Progenitor cell of endocrine pancreas (in vitro differentiated cells): ENCODE results near the gene HDLBP. TPM values are rescaled to one million over a fixed set of nuclear protein-coding genes. Genes with fewer than 3 reads are reported as not detected.

ENCODE experiments used
- DNase-seq: peaks from one replicate; pipeline ENCODE4 v3.0.0; 2021; ENCODE audit warnings: low spot score; ENCODE audit not compliant: unreplicated experiment
- H3K27ac Mint-ChIP-seq: 2 replicates; pipeline ENCODE4 v1.8.0; 2021; ENCODE audit warnings: mild to moderate bottlenecking, moderate library complexity, mixed read lengths
- H3K27me3 Mint-ChIP-seq: 2 replicates; pipeline ENCODE4 v1.8.0; 2021; ENCODE audit warnings: mixed read lengths
- H3K36me3 Mint-ChIP-seq: 2 replicates; pipeline ENCODE4 v1.8.0; 2022; ENCODE audit warnings: mixed read lengths; ENCODE audit not compliant: insufficient read depth
- H3K4me1 Mint-ChIP-seq: 2 replicates; pipeline ENCODE4 v1.8.0; 2021; ENCODE audit warnings: low read depth, mixed read lengths
- H3K4me3 Mint-ChIP-seq: 2 replicates; pipeline ENCODE4 v1.8.0; 2021; ENCODE audit warnings: low read depth, mild to moderate bottlenecking, moderate library complexity, mixed read lengths
- H3K9me3 Mint-ChIP-seq: 2 replicates; pipeline ENCODE4 v1.8.0; 2021; ENCODE audit warnings: low read depth, mixed read lengths
- total RNA-seq: library from RNA; stranded (reverse); gene quantifications from 2 replicates; pipeline ENCODE4 v1.2.1, GENCODE V29; 2021
- TF ChIP-seq, protein P1 (sequence below): fragments of 200-600 bp; sonication (generic); IDR thresholded peaks from one replicate; pipeline ENCODE4 v1.5.0; 2021; ENCODE audit warnings: antibody characterized with exemption, mild to moderate bottlenecking; ENCODE audit not compliant: unreplicated experiment

Gene HDLBP
- total RNA-seq, 1 donor from 2014 or later, result 388 TPM

DNA sequence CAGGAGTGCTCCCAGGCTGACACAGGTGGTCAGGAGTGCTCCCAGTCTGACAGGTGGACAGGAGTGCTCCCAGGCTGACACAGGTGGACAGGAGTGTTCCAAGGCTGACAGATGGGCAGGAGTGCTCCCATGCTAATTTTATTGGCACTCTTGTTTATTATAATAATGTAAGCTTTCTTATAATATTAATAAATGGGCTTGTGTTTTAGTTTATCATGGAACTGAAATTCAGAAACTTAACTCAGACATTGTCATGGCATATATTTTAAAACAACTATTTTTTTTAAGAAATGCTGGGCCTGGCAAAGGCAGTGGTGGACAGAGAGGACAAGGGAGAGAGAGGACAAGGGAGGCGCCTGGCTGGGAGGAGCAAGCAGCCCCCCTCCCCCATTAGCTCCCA, 108.3 kb downstream of the HDLBP start:
- Mint-ChIP-seq H3K27me3 (peaks cover 5% of the 10 kb centered on the region), H3K4me1 (no peaks in the 10 kb centered on the region), H3K36me3 (no peaks in the 10 kb centered on the region), H3K9me3 (no peaks in the 10 kb centered on the region), H3K27ac (no peak overlapping the region), H3K4me3 (no peak overlapping the region)
- no peak for DNase-seq
- TF ChIP-seq, protein P1, sequence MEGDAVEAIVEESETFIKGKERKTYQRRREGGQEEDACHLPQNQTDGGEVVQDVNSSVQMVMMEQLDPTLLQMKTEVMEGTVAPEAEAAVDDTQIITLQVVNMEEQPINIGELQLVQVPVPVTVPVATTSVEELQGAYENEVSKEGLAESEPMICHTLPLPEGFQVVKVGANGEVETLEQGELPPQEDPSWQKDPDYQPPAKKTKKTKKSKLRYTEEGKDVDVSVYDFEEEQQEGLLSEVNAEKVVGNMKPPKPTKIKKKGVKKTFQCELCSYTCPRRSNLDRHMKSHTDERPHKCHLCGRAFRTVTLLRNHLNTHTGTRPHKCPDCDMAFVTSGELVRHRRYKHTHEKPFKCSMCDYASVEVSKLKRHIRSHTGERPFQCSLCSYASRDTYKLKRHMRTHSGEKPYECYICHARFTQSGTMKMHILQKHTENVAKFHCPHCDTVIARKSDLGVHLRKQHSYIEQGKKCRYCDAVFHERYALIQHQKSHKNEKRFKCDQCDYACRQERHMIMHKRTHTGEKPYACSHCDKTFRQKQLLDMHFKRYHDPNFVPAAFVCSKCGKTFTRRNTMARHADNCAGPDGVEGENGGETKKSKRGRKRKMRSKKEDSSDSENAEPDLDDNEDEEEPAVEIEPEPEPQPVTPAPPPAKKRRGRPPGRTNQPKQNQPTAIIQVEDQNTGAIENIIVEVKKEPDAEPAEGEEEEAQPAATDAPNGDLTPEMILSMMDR, result no peak

DNA sequence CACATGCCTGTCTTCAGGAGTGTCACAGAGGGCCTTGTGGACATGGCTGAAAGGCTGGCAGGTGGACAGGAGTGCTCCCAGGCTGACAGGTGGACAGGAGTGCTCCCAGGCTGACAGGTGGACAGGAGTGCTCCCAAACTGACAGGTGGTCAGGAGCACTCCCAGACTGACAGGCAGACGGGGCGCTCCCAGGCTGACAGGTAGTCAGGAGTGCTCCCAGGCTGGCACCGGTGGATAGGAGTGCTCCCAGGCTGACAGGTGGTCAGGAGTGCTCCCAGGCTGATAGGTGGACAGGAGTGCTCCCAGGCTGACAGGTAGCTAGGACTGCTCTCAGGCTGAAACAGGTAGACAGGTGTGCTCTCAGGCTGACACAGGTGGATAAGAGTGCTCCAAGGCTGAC, 110.4 kb downstream of the HDLBP start:
- Mint-ChIP-seq H3K9me3 (no peaks in the 10 kb centered on the region), H3K27me3 (no peaks in the 10 kb centered on the region), H3K36me3 (no peaks in the 10 kb centered on the region), H3K4me3 (no peak overlapping the region), H3K27ac (no peak overlapping the region), H3K4me1 (no peaks in the 10 kb centered on the region)
- TF ChIP-seq, protein P1, result no peak
- no peak for DNase-seq

DNA sequence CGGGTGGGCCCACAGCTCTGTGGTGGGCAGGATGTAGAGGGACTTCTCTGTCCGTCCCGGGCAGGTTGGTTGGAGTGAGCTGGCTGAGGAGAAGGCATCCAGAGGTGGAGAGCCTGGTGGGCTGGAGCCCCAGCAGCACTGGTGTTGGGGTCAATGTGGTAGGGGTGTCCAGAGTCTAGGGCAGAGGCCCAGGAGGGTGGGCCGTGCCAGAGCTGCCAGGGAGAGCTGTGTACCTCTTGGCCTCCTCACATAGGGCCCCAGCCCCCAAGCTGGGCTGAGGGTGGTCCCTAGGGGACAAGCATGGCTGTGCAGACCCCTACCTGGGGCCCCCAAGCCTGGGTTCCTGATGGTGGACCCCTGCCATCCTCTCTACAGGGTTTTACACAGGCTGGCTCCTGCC, 111.0 kb downstream of the HDLBP start:
- H3K27me3 Mint-ChIP-seq, result no peaks in the 10 kb centered on the region
- TF ChIP-seq, protein P1, result no peak
- H3K9me3 Mint-ChIP-seq, result no peaks in the 10 kb centered on the region
- H3K4me3 Mint-ChIP-seq, result no peak overlapping the region
- no peak for DNase-seq
- H3K36me3 Mint-ChIP-seq, result no peaks in the 10 kb centered on the region
- no peaks in the 10 kb centered on the region for H3K4me1 Mint-ChIP-seq
- H3K27ac Mint-ChIP-seq, result no peak overlapping the region

DNA sequence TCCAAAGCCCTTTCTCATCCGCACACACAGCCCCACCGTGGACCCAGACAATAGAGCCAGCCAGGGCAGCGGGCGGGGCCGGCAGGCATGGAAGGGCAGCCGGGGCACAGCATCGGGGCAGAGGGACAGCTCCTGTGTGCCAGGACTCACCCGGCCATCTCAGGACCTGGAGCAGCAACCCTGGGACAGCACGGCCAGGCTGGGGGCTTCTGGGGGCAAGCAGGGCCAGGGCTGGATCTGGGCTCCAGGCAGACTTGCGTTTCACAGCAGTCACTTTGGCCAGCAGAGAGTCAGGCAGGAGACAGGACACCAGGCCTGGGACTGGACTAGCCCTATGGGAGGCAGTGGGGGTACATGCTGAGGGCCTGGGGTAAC, 111.5 kb downstream of the HDLBP start:
- Mint-ChIP-seq H3K4me3 (no peak overlapping the region), H3K9me3 (no peaks in the 10 kb centered on the region), H3K36me3 (no peaks in the 10 kb centered on the region), H3K27me3 (no peaks in the 10 kb centered on the region), H3K27ac (no peak overlapping the region), H3K4me1 (no peaks in the 10 kb centered on the region)
- DNase-seq, result no peak
- TF ChIP-seq, protein P1, result no peak

DNA sequence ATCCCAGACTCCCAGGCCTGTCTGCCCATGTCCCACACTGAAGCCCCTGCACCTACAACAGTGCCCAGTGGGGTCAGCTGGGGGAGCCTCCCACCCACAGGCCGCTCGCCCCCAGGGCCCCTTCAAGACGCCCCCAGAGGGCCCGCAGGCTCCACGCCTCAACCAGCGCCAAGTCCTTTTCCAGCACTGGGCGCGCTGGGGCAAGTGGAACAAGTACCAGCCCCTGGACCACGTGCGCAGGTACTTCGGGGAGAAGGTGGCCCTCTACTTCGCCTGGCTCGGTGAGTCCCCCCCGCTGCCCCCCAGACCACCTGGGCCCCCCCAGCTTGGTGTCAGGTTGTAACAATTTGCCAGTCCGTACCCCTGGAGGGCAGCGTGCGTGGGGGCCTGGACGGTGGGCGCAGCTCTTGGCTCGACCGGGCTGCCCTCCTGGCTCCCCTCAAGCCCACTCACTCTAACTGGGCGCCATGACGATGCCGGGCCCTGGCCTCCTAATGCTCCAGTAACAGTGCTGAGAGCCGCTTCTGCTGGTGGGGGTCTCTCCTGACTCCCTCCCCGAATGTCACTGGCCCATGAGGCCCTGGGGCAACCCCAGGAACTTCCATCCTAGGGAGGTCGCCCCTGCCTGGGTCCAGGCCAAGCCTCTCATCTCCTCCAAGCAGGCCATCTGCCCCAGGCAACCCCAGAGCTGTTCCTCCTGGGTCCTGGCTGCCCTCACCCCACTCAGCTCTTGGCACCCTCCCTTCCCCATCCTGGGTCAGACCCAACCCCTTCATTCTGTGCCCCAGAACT, 112.1 kb downstream of the HDLBP start:
- Mint-ChIP-seq H3K4me1 (no peaks in the 10 kb centered on the region), H3K27ac (no peak overlapping the region), H3K9me3 (no peaks in the 10 kb centered on the region), H3K4me3 (no peak overlapping the region), H3K36me3 (no peaks in the 10 kb centered on the region), H3K27me3 (no peaks in the 10 kb centered on the region)
- no peak for DNase-seq
- TF ChIP-seq, protein P1, result no peak
